Measurements from ENCODE around the gene ASAH2B.
"Not testable (repeated sequence)": the region's sequence is repeated elsewhere in the genome, so short reads cannot be mapped to it uniquely, and the experiment has no call there.

The ASAH2B gene

DNA sequence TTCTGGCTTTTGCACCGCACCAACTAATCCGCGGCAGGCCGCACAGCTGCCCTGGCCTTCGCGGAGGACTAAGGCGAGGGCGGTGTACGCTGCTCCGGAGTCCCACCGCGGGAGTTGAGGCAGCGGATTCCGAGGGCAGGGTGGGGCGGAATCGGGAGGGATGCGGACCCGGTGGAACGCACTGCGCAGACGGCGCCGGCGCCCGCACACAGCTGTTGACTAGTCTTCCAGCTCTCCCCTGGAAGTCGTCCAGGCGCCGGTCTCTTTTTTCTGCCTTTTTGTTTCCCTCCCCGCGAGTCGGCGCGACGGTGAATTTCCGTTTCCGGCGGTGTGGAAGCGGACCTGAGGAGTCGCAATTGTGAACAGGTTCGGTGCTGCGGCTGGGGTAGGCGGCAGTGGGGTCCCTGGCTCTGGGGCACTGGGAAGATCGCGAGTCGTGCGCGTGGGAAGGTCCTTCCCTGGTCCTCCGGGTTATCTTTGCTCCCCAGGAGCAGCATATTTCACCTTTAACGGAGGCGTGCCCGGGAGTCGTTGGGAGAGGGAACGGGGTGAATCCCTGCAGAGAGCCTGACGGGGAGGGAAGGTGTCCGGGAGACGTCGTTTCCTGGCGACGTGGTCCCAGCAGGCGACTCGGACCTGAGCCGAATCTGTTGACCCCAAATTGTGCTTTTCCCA is at the start of gene ASAH2B:
Gene ASAH2B (plus strand): TSS at position 319 of the 675 bp plus-strand sequence. CDS start 5,195 bp downstream, outside the sequence.
- peak; percentile 35 to 51 for DNase-seq

DNA sequence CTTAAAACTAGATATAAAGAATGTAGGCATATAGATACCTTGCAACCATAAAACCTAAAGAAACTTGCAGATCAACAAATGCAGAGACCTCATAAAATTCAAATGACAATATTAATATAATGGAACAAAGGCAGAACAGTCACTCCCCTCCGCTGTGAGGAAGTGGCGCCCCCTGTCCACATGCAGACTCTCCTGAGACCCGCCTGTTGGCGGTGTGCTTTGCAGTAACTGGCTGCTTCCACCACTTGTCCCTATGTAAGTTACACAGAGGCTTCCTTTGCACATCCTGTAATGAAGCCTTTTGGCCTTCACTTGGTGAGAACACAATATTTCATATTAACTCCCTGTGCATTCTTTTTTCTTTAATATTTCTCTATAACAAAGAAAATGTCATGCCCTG is 41.9 kb upstream of the ASAH2B start:
- DNase-seq, result not testable (repeated sequence)

DNA sequence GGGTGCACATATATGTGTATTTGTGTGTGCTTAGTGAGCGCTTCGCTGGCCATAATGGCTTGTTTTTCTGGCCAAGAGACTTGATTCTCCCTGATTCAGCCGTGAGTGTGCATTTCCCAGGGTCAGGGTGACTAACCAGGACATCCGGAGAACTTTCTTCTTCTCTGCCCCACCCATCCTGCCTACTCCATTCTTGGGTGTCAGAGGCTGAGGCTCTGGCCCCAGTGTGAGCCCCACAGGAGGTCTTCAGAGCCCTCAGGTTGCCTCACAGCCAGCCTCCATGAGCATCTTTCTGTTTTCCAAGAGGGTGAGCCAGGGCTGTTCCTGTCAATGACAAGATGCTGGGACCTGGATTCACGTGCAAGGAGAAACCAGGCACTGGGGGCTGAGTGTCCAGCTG is 37.8 kb upstream of the ASAH2B start:
- not testable (repeated sequence) for DNase-seq

DNA sequence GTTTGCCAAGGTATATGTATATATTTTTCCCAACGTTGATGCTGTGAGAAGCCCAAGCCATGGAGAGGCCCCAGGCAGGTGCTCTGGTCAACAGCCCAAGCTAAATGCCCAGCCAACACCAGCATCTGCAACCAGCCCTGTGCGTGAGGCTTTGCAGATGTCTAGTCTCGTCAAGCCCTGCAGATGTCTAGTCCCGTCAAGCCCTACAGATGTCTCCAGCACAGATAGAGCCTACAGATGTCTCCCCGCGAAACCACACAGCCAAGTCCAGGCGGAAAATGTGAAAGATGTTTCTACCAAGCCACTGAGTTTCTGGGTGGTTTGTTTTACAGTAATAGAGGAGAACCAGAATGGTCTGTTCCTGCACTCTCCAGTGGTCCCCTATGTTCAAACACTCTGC is 36.7 kb upstream of the ASAH2B start:
- not testable (repeated sequence) for DNase-seq

DNA sequence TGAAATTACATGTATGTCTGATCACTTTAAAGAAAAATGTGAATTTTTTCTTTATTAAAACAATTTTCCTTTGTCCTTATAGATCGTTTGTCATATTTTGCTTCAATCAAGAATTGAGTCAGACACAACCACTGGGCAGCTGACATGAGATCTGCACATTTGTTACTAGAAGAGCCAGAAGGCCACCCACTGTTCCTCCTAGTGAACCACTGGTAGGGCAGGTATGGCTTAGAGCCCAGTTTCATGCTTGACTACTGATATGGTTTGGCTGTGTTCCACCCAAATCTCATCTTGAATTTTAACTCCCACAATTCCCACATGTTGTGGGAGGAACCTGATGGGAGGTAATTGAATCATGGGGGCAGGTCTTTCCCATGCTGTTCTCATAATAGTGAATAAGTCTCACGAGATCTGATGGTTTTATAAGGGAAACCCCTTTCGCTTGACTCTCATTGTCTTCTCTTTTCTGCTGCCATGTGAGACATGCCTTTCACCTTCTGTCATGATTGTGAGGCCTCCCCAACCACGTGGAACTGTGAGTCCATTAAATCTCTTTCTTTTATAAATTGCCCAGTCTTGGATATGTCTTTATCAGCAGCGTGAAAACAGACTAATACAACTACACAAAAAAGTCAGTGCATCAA is 35.2 kb upstream of the ASAH2B start:
- DNase-seq, result not testable (repeated sequence)

DNA sequence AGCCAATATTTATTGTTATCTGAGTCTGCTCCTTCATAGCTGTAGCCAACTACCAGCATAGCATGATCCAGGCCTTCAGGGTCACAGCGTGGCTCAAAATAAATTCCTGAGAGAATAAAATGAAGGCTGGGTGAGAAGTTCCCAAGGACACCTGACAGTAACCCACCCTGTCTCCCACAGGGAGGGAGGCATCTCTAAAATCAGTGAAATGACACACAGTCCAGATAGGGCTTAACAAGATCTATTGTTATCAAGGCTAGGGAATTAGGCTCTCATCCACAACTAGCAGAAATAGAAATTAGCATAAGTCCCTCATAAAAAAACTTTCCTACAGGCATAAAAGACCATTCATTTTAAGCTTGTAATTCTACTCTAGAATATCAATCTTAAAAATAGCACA is 33.7 kb upstream of the ASAH2B start:
- not testable (repeated sequence) for DNase-seq

DNA sequence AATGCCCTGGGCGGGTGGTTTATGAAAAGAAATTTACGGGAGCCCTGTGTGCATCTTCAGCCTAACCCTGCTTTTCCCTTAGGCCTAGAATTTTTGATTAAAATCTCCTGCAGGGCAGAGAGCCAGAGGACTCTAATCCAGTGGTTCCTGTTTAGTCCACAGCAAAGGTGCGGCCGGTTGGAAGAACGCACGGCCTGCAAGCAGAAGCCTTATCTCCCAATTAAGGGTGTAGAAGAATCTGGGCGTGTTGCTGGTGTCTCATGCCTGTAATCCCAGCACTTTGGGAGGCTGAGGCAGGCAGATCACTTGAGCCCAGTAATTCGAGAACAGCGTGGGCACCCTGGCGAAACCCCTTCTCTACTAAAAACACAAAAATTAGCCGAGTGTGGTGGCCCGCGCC is 29.5 kb upstream of the ASAH2B start:
- DNase-seq, result not testable (repeated sequence)

DNA sequence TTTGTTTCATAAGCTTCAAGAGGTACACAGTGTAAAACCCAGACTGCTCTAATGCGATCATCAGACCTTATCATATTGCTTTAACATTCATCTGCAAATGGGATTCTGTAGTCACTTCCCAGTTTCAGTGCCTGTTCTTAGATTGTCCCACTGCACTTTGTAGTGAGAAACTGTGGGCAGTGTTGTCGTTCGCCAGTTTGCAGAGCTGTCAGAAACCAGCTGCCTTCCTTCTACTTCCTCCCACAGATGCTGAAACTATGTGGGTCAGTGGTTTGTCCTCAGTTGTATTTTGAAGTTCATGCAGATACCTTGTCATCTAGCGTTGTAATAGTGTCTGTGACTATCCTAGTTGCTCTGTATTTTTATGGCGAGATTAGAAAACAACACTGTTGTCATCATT is 15.9 kb upstream of the ASAH2B start:
- not testable (repeated sequence) for DNase-seq

DNA sequence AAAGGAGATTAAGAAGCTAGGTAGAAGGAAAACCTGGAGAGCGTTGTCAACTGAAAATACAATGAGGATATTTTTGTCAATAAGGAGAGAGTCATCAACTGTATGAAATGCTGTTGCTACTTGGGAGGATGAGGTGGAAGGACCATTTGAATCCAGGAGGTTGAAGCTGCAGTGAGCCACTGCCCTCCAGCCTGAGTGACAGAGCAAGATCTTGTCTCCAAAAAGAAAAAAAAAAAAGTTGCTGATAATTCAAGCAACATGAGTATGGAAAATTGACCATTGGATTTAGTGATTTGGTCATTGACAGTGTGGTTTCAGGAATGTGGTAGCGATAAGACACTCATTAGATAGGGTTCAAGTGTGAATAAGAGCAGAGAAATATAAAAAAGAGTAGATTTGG is 11.6 kb upstream of the ASAH2B start:
- not testable (repeated sequence) for DNase-seq

DNA sequence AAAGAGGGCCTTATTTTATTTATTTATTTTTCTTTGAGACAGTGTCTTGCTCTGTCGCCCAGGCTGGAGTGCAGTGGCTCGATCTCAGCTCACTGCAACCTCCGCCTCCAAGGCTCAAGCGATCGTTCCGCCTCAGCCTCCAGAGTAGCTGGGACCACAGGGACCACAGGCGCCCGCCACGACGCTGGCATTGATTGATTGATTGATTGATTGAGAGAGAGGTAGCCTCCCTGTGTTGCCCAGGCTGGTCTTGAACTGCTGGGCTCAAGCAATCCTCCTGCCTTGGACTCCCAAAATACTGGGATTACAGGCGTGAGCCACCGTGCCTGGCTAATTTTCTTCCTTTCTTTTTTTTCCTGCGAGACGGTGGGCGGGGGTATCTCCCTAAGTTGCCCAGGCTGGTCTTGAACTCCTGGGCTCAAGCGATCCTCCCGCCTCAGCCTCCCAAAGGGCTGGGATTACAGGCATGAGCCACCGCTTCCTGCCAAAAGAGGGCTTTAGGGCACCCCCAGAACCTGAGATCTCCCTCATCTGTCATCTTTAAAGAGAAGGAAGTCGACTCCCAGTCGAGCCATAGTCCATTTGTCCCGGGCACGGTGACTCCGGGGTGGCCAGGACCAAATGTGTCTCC is 634 bp upstream of the ASAH2B start:
- not testable (repeated sequence) for DNase-seq

DNA sequence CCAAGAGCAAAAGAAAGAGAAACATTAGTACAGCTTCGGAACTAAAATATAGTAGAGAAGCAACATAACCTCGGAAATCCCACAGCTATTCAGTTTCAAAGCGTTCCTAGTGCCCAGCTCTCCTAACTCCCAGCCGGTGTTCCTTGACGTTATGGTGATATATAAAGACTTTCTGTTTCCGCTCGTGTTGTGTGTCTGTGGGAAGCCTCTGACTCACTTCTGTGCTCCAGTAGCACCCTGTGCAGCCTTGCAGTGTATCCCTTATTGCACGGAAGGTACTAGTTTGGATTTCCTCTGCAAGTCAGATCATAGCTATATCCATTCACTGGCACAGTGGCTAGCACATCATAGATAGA is 535 bp downstream of the ASAH2B start:
- DNase-seq, result no peak

DNA sequence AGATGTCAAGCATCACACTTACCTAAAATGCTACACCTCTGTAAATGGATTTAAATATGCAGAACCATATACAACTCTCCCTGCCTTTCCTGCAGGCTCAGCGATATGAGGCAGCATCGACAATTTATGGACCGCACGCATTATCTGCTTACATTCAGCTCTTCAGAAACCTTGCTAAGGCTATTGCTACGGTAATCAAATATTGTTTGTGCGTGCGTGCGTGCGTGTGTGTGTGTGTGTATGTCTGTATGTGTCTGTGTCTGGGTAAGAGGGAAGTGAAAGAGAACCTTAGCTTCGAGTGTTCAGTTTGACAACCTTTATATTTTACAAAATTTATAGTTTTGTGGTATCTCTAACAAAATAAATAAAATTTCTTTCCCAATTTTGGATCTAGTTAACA is 3.1 kb downstream of the ASAH2B start:
- not testable (repeated sequence) for DNase-seq

DNA sequence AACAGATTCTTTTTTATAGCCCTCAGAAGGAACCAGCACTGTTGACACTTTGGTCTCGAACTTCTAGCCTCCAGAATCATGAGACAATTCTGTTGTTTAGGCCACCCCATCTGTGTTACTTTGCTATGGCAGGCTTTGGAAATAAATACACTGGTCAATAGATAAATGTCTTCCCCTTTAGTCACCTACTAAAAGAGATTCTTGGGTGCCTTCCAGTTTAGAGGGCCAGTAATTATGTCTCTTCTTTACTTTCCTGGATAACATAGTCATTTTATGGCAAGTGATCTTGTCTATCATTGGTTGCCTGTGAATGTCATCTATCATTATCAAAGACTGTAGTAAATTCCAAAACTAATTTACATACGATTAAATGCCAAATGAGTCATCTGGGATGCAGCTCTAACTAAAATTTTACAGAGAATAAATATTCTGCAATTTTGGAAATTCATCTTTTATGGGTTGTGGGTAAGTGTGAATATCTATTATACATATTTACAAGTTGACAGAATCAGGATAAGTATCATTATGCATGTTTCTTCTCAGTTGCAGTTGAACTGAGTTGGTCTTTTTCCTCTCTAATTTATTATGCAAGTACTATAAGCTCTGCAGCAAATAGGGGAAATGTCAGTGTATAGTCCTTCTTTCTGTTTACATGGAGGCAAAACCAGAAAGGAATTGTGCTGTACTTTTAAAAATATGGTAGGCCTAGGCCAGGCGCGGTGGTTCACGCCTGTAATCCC is 27.2 kb downstream of the ASAH2B start:
- DNase-seq, result not testable (repeated sequence)

DNA sequence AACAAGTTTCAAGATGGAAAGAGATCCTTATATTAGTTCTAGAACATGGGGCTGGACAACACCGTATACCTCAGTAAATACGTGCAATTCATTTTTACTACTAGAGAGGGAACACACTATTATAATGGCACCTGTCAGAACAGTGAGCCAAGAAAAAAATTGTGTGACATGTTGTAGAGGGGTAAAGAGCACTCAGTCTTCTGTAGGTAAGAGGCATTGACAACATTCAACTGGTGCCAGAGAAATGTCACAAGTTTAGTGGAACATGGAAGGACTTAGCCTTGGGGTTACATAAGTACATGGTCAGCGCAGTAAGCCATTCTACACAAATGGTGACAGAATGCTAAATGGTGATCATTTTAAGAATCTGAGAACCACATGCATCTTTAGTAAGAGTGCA is 32.3 kb downstream of the ASAH2B start:
- not testable (repeated sequence) for DNase-seq

DNA sequence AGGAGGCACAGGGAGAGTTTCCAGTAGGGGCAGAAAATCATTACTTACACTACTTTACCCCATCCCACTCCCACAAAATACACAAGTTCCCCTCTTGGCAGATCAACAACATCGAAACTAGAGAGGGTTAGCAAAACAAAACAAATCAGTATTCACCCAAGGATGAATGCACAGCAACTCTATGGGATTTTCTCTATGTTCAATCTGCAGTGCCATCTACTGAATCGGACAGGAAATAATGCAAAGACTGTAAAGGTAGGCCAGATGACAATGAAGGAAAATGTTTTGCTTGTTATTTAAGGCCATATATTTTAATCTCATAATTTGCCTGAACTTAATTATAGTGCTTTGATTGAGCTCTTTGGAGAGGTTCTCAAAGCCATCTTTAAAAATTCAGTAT is 35.1 kb downstream of the ASAH2B start:
- not testable (repeated sequence) for DNase-seq

DNA sequence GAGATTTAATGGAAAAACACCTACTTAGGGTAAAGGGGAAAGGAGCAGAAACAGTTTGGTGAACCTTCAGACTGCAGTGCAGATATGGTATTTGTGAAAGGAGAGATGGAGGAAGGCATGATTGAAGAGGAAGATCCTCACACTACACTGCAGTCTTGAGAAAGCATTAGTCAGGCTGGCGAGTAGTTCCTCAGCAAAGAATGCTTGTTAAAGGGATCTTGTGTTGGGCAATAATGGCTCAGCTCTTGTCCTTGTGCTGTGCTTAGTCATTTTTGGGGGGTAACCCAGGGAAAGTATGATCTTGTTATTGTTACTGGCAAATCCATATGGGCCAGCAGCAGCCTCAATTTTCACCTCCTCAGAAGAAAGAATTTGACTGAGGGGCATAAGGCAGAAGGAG is 40.3 kb downstream of the ASAH2B start:
- DNase-seq, result not testable (repeated sequence)

DNA sequence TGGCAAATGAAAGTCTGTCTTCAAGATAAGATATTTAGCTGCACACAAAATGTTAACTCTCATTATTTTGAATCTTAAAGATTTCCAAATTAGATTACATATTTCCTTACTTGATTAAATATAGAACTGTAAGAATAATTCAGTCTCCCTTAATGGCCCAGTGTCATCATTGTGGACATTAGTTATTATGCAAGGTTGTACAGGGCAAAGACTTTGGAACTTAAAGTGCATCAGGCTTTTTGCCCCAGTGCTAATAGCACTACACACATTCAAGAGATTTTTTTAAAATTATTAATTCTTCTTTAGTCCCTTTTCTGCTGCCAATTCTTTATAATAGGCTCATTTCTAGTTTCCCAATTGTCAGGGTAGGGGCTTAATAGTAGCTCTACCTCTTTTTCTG is 42.3 kb downstream of the ASAH2B start:
- not testable (repeated sequence) for DNase-seq

DNA sequence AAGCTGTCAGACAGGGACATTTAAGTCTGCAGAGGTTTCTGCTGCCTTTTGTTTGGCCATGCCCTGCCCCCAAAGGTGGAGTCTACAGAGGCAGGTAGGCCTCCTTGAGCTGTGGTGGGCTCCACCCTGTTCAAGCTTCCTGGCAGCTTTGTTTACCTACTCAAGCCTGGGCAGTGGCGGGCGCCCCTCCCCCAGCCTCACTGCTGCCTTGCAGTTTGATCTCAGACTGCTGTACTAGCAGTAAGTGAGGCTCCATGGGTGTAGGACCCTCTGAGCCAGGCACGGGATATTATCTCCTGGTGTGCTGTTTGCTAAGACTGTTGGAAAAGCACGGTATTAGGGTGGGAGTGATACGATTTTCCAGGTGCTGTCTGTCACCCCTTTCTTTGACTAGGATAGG is 48.2 kb downstream of the ASAH2B start:
- not testable (repeated sequence) for DNase-seq

DNA sequence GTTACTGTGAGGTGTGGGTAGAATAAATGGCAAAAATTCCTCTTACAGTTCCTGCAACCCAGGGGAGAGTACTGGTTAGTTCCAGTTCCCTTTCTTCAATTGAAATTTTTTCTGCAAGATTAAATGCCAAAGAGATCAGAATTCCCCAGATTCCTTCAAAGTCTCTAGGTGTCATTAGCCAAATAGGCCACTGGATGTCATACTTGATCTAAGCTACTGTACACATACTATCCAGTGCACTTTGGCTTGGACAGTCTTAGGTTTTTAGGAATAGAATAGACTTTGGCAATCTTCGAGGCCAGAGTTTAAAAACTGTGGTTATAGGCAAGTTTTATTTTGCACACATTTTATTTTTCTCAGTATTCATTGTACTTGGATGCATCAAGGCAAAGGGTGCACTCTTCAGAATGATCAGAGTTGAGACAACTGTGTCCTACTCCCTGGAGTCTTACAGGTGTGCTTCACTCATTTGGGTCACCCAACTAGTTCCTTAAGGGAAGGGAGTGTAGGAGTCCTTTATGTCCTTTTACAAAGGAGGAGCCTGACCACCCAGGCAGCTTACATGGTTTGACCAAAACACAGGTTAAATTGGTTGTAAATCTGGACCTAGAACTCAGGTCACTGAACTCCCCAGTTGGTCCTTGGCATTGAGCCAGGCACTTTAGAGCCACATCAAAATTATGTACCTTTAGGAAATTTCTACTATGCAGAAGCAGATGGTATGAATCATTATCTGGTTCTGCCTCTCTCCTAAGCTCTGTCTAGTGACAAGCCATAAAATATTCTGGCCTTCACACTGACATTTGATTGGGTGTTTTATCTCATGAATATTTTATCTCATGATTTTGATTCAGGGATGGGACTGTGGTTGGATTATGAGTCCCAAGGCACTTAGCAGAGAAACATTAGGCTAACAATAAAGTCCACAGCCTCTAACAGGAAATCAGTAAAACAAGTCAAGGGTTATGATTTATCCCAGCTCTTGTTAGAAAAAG is 49.5 kb downstream of the ASAH2B start:
- DNase-seq, result no peak

DNA sequence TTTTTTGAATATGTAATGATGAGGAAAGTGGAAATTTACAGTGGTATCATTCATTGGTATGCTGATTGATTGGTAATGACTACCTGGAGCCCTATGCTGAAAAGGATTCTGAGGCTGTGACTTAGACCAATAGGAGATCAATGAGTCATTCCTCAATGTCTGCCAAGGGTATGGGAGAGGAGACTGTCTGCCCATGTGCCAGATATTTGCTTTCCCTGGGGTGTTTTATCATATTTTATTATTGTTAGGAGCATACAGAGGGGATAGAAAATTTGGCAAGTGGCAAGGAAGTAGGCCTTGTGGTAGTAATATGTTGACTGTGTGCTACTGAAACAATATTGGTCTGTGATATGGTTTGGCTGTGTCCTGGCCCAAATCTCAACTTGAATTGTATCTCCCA is 54.8 kb downstream of the ASAH2B start:
- DNase-seq, result no peak

DNA sequence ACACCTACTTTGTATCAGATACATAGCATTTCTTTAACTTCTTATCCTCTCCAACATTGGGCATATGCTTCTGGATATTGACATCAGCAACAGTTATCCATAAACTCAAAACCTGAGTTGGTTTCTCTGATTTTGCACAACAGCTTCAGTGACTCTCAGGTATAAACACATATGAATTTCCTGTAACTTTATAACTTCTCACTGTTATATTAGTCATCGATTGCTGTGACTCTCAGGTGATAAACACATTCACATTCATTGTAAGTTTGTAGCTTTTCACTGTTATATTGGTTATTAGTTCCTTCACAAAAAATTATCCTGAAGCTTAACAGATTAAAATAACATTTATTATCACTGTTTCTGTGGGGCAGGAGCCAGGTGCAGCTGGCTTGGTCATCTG is 57.0 kb downstream of the ASAH2B start:
- no peak for DNase-seq

DNA sequence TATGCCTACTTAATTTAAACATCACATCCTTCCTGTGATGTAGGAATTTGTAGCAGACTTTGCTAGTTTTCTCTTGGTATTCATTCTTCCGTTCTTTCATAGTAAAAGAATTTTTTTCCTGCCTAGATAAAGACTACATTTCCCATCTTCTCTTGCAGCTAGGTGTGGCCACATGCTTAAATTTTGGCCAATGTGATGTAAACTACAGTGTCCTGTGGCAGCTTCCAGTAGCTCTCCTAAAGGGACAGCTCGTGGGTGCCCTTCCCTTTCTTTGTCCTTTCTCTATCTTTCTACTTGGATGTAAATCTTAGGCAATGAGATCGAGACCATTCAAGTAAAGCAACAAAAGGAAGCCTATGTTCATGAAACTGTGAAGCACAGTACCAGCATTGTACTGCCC is 58.6 kb downstream of the ASAH2B start:
- no peak for DNase-seq

All from SHP77 (cell line).